IMR-90 (cell line): Measurements from ENCODE around the gene SLC25A25.

Experiments used
- POLR2A ChIP-seq: IDR thresholded peaks from 2 replicates; pipeline ENCODE4 v1.6.1; 2012; ENCODE audit warnings: mild to moderate bottlenecking, low read depth, low read length
- RCOR1 ChIP-seq: IDR thresholded peaks from 2 replicates; pipeline ENCODE4 v1.6.1; 2012; ENCODE audit warnings: mild to moderate bottlenecking, low read length, improper control_type of control experiment; ENCODE audit not compliant: insufficient replicate concordance
- TF ChIP-seq, protein P1 (sequence below): conservative IDR thresholded peaks from 2 replicates; pipeline ENCODE4 v1.5.1; 2012; ENCODE audit warnings: mild to moderate bottlenecking, low read depth, low read length, improper control_type of control experiment
- TF ChIP-seq, protein P2 (sequence below): fragments of 150-350 bp; IDR thresholded peaks from 2 replicates; pipeline ENCODE4 v1.6.1; 2016; ENCODE audit warnings: low read depth, mild to moderate bottlenecking, low read length, moderate library complexity, borderline replicate concordance

DNA sequence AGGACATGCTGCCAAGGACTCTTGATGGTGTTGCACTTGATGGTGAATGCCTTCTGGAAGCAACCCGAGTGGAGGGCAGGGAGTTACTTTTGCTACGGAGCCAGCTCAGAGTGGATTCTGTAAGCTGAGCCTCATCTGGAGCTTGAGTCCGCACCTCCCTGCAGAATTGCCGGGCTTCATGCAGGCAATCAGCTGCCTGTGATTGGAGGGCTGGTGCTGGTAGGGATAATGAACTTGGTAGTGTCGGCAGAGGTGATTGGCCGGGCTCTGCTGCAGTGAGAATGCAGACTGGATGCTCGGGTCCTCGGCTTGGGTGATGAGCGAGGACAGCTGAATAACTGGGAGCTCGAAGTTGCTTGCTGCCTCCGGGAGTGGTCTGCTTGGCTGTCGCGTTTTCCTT, 23.1 kb downstream of the SLC25A25 start:
- TF ChIP-seq, protein P1, sequence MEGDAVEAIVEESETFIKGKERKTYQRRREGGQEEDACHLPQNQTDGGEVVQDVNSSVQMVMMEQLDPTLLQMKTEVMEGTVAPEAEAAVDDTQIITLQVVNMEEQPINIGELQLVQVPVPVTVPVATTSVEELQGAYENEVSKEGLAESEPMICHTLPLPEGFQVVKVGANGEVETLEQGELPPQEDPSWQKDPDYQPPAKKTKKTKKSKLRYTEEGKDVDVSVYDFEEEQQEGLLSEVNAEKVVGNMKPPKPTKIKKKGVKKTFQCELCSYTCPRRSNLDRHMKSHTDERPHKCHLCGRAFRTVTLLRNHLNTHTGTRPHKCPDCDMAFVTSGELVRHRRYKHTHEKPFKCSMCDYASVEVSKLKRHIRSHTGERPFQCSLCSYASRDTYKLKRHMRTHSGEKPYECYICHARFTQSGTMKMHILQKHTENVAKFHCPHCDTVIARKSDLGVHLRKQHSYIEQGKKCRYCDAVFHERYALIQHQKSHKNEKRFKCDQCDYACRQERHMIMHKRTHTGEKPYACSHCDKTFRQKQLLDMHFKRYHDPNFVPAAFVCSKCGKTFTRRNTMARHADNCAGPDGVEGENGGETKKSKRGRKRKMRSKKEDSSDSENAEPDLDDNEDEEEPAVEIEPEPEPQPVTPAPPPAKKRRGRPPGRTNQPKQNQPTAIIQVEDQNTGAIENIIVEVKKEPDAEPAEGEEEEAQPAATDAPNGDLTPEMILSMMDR, result no peak
- no peak for TF ChIP-seq POLR2A
- TF ChIP-seq, protein P2, sequence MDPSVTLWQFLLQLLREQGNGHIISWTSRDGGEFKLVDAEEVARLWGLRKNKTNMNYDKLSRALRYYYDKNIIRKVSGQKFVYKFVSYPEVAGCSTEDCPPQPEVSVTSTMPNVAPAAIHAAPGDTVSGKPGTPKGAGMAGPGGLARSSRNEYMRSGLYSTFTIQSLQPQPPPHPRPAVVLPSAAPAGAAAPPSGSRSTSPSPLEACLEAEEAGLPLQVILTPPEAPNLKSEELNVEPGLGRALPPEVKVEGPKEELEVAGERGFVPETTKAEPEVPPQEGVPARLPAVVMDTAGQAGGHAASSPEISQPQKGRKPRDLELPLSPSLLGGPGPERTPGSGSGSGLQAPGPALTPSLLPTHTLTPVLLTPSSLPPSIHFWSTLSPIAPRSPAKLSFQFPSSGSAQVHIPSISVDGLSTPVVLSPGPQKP, result no peak
- TF ChIP-seq RCOR1, result no peak
